Neural progenitor cell (in vitro differentiated cells): Measurements from ENCODE around the gene HABP2. TPM values are rescaled to one million over a fixed set of nuclear protein-coding genes. Genes with fewer than 3 reads are reported as not detected.

Source experiments
- DNase-seq: peaks from one replicate; pipeline ENCODE4 v3.0.0-alpha.2; 2016; ENCODE audit warnings: low spot score
- H2AFZ ChIP-seq: fragments of 200-600 bp; sonication (generic); replicated peaks from 2 replicates; pipeline ENCODE4 v1.6.1; 2016; ENCODE audit warnings: antibody characterized with exemption
- H3F3A ChIP-seq: fragments of 200-600 bp; sonication (generic); 2 replicates; pipeline ENCODE4 v1.6.1; 2016; ENCODE audit warnings: antibody characterized with exemption, low read depth
- H3K27ac ChIP-seq: fragments of 200-600 bp; sonication (generic); 2 replicates; pipeline ENCODE4 v1.5.1; 2016; ENCODE audit warnings: mild to moderate bottlenecking
- H3K27me3 ChIP-seq: fragments of 200-600 bp; sonication (generic); 2 replicates; pipeline ENCODE4 v1.6.1; 2016; ENCODE audit warnings: mild to moderate bottlenecking, moderate library complexity
- H3K36me3 ChIP-seq: fragments of 200-600 bp; sonication (generic); 2 replicates; pipeline ENCODE4 v1.5.1; 2016
- H3K4me1 ChIP-seq: fragments of 200-600 bp; sonication (generic); 2 replicates; pipeline ENCODE4 v1.6.1; 2016; ENCODE audit warnings: mixed run types
- H3K4me2 ChIP-seq: fragments of 200-600 bp; sonication (generic); 2 replicates; pipeline ENCODE4 v1.6.1; 2016
- H3K4me3 ChIP-seq: fragments of 200-600 bp; sonication (generic); 2 replicates; pipeline ENCODE4 v1.5.1; 2016
- H3K79me2 ChIP-seq: fragments of 200-600 bp; sonication (generic); 2 replicates; pipeline ENCODE4 v1.6.1; 2016; ENCODE audit warnings: low read depth
- H3K9ac ChIP-seq: fragments of 200-600 bp; sonication (generic); 2 replicates; pipeline ENCODE4 v1.6.1; 2016
- H3K9me3 ChIP-seq: fragments of 200-600 bp; sonication (generic); 2 replicates; pipeline ENCODE4 v1.5.1; 2016; ENCODE audit warnings: low read depth
- H4K20me1 ChIP-seq: fragments of 200-600 bp; sonication (generic); 2 replicates; pipeline ENCODE4 v1.6.1; 2016; ENCODE audit warnings: low read depth
- H3K27ac Mint-ChIP-seq: 3 replicates; pipeline ENCODE4 v1.8.0; 2021; ENCODE audit warnings: mixed read lengths
- H3K27me3 Mint-ChIP-seq: 2 replicates; pipeline ENCODE4 v1.8.0; 2022; ENCODE audit warnings: low read depth, mild to moderate bottlenecking, inconsistent platforms, moderate library complexity, mixed read lengths; ENCODE audit not compliant: insufficient read depth
- H3K36me3 Mint-ChIP-seq: 3 replicates; pipeline ENCODE4 v1.8.0; 2021; ENCODE audit warnings: mixed read lengths
- H3K4me1 Mint-ChIP-seq: 3 replicates; pipeline ENCODE4 v1.8.0; 2021; ENCODE audit warnings: mixed read lengths
- H3K4me3 Mint-ChIP-seq: 3 replicates; pipeline ENCODE4 v1.8.0; 2021; ENCODE audit warnings: mild to moderate bottlenecking, moderate library complexity, mixed read lengths
- H3K9me3 Mint-ChIP-seq: 3 replicates; pipeline ENCODE4 v1.8.0; 2020; ENCODE audit warnings: mixed read lengths
- CTCF ChIP-seq: fragments of 200-600 bp; sonication (generic); IDR thresholded peaks from 2 replicates; pipeline ENCODE4 v1.5.1; 2017; ENCODE audit warnings: antibody characterized with exemption, mild to moderate bottlenecking
- EZH2 ChIP-seq: fragments of 200-600 bp; sonication (generic); IDR thresholded peaks from 2 replicates; pipeline ENCODE4 v1.6.1; 2017; ENCODE audit warnings: antibody characterized with exemption, mild to moderate bottlenecking, moderate library complexity
- EZH2phosphoT487 ChIP-seq: fragments of 200-600 bp; sonication (generic); IDR thresholded peaks from 2 replicates; pipeline ENCODE4 v1.6.1; 2017; ENCODE audit warnings: antibody characterized with exemption
- total RNA-seq: library from RNA; depleted of rRNA; stranded (reverse); fragments of >200 nt; gene quantifications from 2 replicates; pipeline ENCODE4 v1.2.3, GENCODE V29; 2015; ENCODE audit warnings: low replicate concordance

Gene HABP2
- total RNA-seq, 1 donor from 2014 or later, result not detected

GRCh38 chr10:113528876-113529275, 24.0 kb upstream of the HABP2 start:
- H3K27ac Mint-ChIP-seq, result no peak overlapping the region
- no peak for DNase-seq
- Histone ChIP-seq H3K9me3 (no peaks in the 10 kb centered on the region), H3K4me3 (no peak overlapping the region), H3K27me3 (peaks cover 7% of the 10 kb centered on the region), H3K27ac (no peak overlapping the region), H3K79me2 (no peaks in the 10 kb centered on the region), H4K20me1 (no peaks in the 10 kb centered on the region), H3K4me2 (no peak overlapping the region), H3K9ac (no peak overlapping the region), H3K36me3 (no peaks in the 10 kb centered on the region), H3F3A (no peaks in the 10 kb centered on the region), H2AFZ (no peak overlapping the region), H3K4me1 (no peaks in the 10 kb centered on the region)
- no peaks in the 10 kb centered on the region for H3K36me3 Mint-ChIP-seq
- H3K4me1 Mint-ChIP-seq, result no peaks in the 10 kb centered on the region
- H3K4me3 Mint-ChIP-seq, result no peak overlapping the region
- TF ChIP-seq CTCF (no peak), EZH2phosphoT487 (no peak), EZH2 (no peak)
- H3K27me3 Mint-ChIP-seq, result peaks cover 5% of the 10 kb centered on the region
- no peaks in the 10 kb centered on the region for H3K9me3 Mint-ChIP-seq

DNA sequence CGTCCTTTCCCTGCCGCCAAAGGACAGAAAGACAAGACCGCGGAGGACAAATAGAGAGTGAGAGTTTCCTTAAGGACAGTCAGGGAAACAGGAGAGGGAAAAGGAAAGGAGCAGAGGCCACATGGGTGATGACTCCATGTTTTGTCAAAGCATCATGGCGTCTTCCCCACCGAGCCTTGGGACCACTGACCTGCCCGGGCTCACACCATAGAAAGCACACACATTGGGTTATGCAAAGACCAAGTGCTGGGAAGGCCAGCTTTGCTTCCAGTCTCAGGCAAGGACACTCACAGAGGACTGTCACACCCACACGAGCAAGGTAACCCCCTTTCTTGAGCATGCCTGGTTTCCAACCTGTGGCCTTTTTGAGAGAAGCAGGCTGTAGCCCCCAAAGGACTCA, 23.3 kb upstream of the HABP2 start:
- no peak overlapping the region for H2AFZ ChIP-seq

GRCh38 chr10:113530476-113530875, 22.4 kb upstream of the HABP2 start:
- no peaks in the 10 kb centered on the region for H3K36me3 ChIP-seq
- TF ChIP-seq CTCF, result no peak
- TF ChIP-seq EZH2phosphoT487, result no peak
- H3K4me3 ChIP-seq, result no peak overlapping the region
- H2AFZ ChIP-seq, result peak overlapping the region; percentile 50
- peak; percentile 25 for DNase-seq
- H3K9me3 Mint-ChIP-seq, result no peaks in the 10 kb centered on the region
- no peaks in the 10 kb centered on the region for H4K20me1 ChIP-seq
- peaks cover 7% of the 10 kb centered on the region for H3K27me3 ChIP-seq
- no peaks in the 10 kb centered on the region for H3K79me2 ChIP-seq
- no peaks in the 10 kb centered on the region for H3K36me3 Mint-ChIP-seq
- H3K9me3 ChIP-seq, result no peaks in the 10 kb centered on the region
- no peak overlapping the region for H3K27ac Mint-ChIP-seq
- no peaks in the 10 kb centered on the region for H3F3A ChIP-seq
- H3K4me1 Mint-ChIP-seq, result no peaks in the 10 kb centered on the region
- H3K4me1 ChIP-seq, result no peaks in the 10 kb centered on the region
- H3K9ac ChIP-seq, result no peak overlapping the region
- H3K4me2 ChIP-seq, result no peak overlapping the region
- H3K27ac ChIP-seq, result no peak overlapping the region
- no peak overlapping the region for H3K4me3 Mint-ChIP-seq
- H3K27me3 Mint-ChIP-seq, result peaks cover 3% of the 10 kb centered on the region

More for the DNA sequence above, 23.3 kb upstream of the HABP2 start:
- H3K36me3 ChIP-seq, result no peaks in the 10 kb centered on the region
- peaks cover 7% of the 10 kb centered on the region for H3K27me3 ChIP-seq
- H3K27me3 Mint-ChIP-seq, result peaks cover 3% of the 10 kb centered on the region
- no peak overlapping the region for H3K27ac Mint-ChIP-seq
- H3K4me2 ChIP-seq, result no peak overlapping the region
- no peaks in the 10 kb centered on the region for H3K4me1 ChIP-seq
- H3K9me3 ChIP-seq, result no peaks in the 10 kb centered on the region
- no peaks in the 10 kb centered on the region for H4K20me1 ChIP-seq
- no peaks in the 10 kb centered on the region for H3K9me3 Mint-ChIP-seq
- no peak overlapping the region for H3K4me3 ChIP-seq
- TF ChIP-seq EZH2 (no peak), EZH2phosphoT487 (no peak), CTCF (no peak)
- no peak overlapping the region for H3K27ac ChIP-seq
- no peak overlapping the region for H3K4me3 Mint-ChIP-seq
- DNase-seq, result no peak
- no peak overlapping the region for H3K9ac ChIP-seq
- no peaks in the 10 kb centered on the region for H3K36me3 Mint-ChIP-seq
- no peaks in the 10 kb centered on the region for H3F3A ChIP-seq
- H3K79me2 ChIP-seq, result no peaks in the 10 kb centered on the region
- H3K4me1 Mint-ChIP-seq, result no peaks in the 10 kb centered on the region

- H3K27ac ChIP-seq, result no peak overlapping the region
- Mint-ChIP-seq H3K27ac (no peak overlapping the region), H3K36me3 (no peaks in the 10 kb centered on the region)
Observed at GRCh38 chr10:113532724-113533123, 20.1 kb upstream of the HABP2 start.

More at GRCh38 chr10:113532724-113533123, 20.1 kb upstream of the HABP2 start:
- Histone ChIP-seq H3K36me3 (no peaks in the 10 kb centered on the region), H3K4me1 (no peaks in the 10 kb centered on the region), H3K27me3 (peaks cover 7% of the 10 kb centered on the region), H4K20me1 (no peaks in the 10 kb centered on the region), H3F3A (no peaks in the 10 kb centered on the region), H3K4me2 (no peak overlapping the region), H3K9me3 (no peaks in the 10 kb centered on the region), H3K9ac (no peak overlapping the region), H2AFZ (peak overlapping the region; percentile 26), H3K4me3 (no peak overlapping the region), H3K79me2 (no peaks in the 10 kb centered on the region)
- DNase-seq, result no peak
- TF ChIP-seq CTCF (no peak), EZH2phosphoT487 (no peak), EZH2 (no peak)
- no peaks in the 10 kb centered on the region for H3K4me1 Mint-ChIP-seq
- peaks cover 7% of the 10 kb centered on the region for H3K27me3 Mint-ChIP-seq
- H3K4me3 Mint-ChIP-seq, result no peak overlapping the region
- H3K9me3 Mint-ChIP-seq, result no peaks in the 10 kb centered on the region
